IPS-NIHi11 (cell line): ENCODE measurements around the gene NOL4.
"Not testable (repeated sequence)": the region's sequence is repeated elsewhere in the genome, so short reads cannot be mapped to it uniquely, and the experiment has no call there.

Experiments
- DNase-seq: peaks from one replicate; pipeline ENCODE4 v3.0.0; 2012; ENCODE audit warnings: mixed read lengths, low spot score

Gene NOL4

GRCh38 chr18:34224423-34225217 lies at the start of gene NOL4:
Gene NOL4 (minus strand): TSS chr18:34224913. CDS start chr18:34223253, 1,660 bp downstream.
- DNase-seq: peak; percentile 91

GRCh38 chr18:34266029-34266428 lies 41.3 kb upstream of the NOL4 start:
- DNase-seq: not testable (repeated sequence)

- no peak for DNase-seq
Measured at GRCh38 chr18:34261865-34262780, 37.4 kb upstream of the NOL4 start.

GRCh38 chr18:34258176-34258575 lies 33.5 kb upstream of the NOL4 start:
- DNase-seq: peak; percentile 35

GRCh38 chr18:34251919-34252318 lies 27.2 kb upstream of the NOL4 start:
- no peak for DNase-seq

- DNase-seq: no peak
Measured at GRCh38 chr18:34248727-34249126, 24.0 kb upstream of the NOL4 start.

- DNase-seq: no peak
Measured at GRCh38 chr18:34242739-34243138, 18.0 kb upstream of the NOL4 start.

GRCh38 chr18:34233781-34234388 lies 9.2 kb upstream of the NOL4 start:
- not testable (repeated sequence) for DNase-seq

GRCh38 chr18:34225218-34225553 lies 473 bp upstream of the NOL4 start:
- no peak for DNase-seq

- no peak for DNase-seq
Measured at GRCh38 chr18:34223893-34224422, 755 bp downstream of the NOL4 start.

- peak; percentile 35 for DNase-seq
Measured at GRCh38 chr18:34223164-34223892, 1.4 kb downstream of the NOL4 start.

GRCh38 chr18:34222307-34223163 lies 2.2 kb downstream of the NOL4 start:
- peak; percentile 55 for DNase-seq

- peak; percentile 21 for DNase-seq
Measured at GRCh38 chr18:34221971-34222306, 2.8 kb downstream of the NOL4 start.

GRCh38 chr18:34220081-34220815 lies 4.5 kb downstream of the NOL4 start:
- no peak for DNase-seq

- no peak for DNase-seq
Measured at GRCh38 chr18:34219651-34220050, 5.1 kb downstream of the NOL4 start.

GRCh38 chr18:34212511-34212910 lies 12.2 kb downstream of the NOL4 start:
- no peak for DNase-seq

GRCh38 chr18:34207344-34207851 lies 17.3 kb downstream of the NOL4 start:
- no peak for DNase-seq

- no peak for DNase-seq
Measured at GRCh38 chr18:34203866-34204265, 20.8 kb downstream of the NOL4 start.

- DNase-seq: no peak
Measured at GRCh38 chr18:34196256-34196655, 28.5 kb downstream of the NOL4 start.

GRCh38 chr18:34194239-34194638 lies 30.5 kb downstream of the NOL4 start:
- no peak for DNase-seq
